OCI-LY7 (cell line): Measurements from ENCODE around the gene ALDH1A3. TPM values are rescaled to one million over a fixed set of nuclear protein-coding genes. Genes with fewer than 3 reads are reported as not detected.

ENCODE experiments used
- BruUV-seq: library from RNA; stranded (reverse); fragments of 400-500 nt; replicated peaks from 2 replicates; lab custom pipeline; 2021; lab: Mats Ljungman, UMichigan
- CTCF ChIA-PET: fragments of 300-600 bp; sonication (Branson Sonifier 250); formaldehyde crosslinking; loops from one replicate; lab custom pipeline; 2022; ENCODE audit warnings: antibody characterized with exemption; ENCODE audit not compliant: unreplicated experiment; lab: Charles Lee
- POLR2A ChIA-PET: fragments of 300-600 bp; sonication (Branson Sonifier 250); formaldehyde crosslinking; loops from one replicate; lab custom pipeline; 2022; ENCODE audit warnings: antibody characterized with exemption; lab: Charles Lee
- DNase-seq: peaks from one replicate; pipeline ENCODE4 v3.0.0-alpha.2; 2015; ENCODE audit warnings: low spot score
- H2AFZ ChIP-seq: fragments of 200-600 bp; sonication (generic), shearing (Covaris generic); 2 replicates; pipeline ENCODE4 v1.6.1; 2014; ENCODE audit warnings: mild to moderate bottlenecking, antibody characterized with exemption, low read length, moderate library complexity
- H3K27ac ChIP-seq: fragments of 200-600 bp; sonication (generic); 2 replicates; pipeline ENCODE4 v1.5.1; 2014; ENCODE audit warnings: mixed run types, low read depth, mild to moderate bottlenecking, moderate library complexity, low read length, inconsistent platforms; ENCODE audit not compliant: poor library complexity, severe bottlenecking
- H3K36me3 ChIP-seq: fragments of 200-600 bp; sonication (generic); 2 replicates; pipeline ENCODE4 v1.6.1; 2014; ENCODE audit warnings: mild to moderate bottlenecking, antibody characterized with exemption, low read length, moderate library complexity, mixed read lengths; ENCODE audit not compliant: insufficient read depth
- H3K4me1 ChIP-seq: fragments of 200-600 bp; sonication (generic); 2 replicates; pipeline ENCODE4 v1.5.1; 2014; ENCODE audit warnings: mild to moderate bottlenecking, low read length; ENCODE audit not compliant: insufficient read depth, poor library complexity, severe bottlenecking
- H3K4me2 ChIP-seq: fragments of 200-600 bp; sonication (generic); 2 replicates; pipeline ENCODE4 v1.6.1; 2014; ENCODE audit warnings: mild to moderate bottlenecking, low read length
- H3K4me3 ChIP-seq: fragments of 200-600 bp; sonication (generic); 2 replicates; pipeline ENCODE4 v1.5.1; 2014; ENCODE audit warnings: mild to moderate bottlenecking, low read depth, low read length; ENCODE audit not compliant: poor library complexity, severe bottlenecking
- H3K79me2 ChIP-seq: fragments of 200-600 bp; sonication (generic); 2 replicates; pipeline ENCODE4 v1.6.1; 2016; ENCODE audit warnings: low read depth, mild to moderate bottlenecking, low read length, moderate library complexity, mixed read lengths; ENCODE audit not compliant: insufficient read depth
- H3K9me2 ChIP-seq: fragments of 200-600 bp; sonication (generic); 2 replicates; pipeline ENCODE4 v1.6.1; 2016; ENCODE audit warnings: mild to moderate bottlenecking, low read length, mixed read lengths; ENCODE audit not compliant: insufficient read depth
- H3K9me3 ChIP-seq: fragments of 200-600 bp; sonication (generic); 2 replicates; pipeline ENCODE4 v1.6.1; 2014; ENCODE audit warnings: mild to moderate bottlenecking, mixed run types, low read length, mixed read lengths
- H4K20me1 ChIP-seq: fragments of 200-600 bp; sonication (generic); 2 replicates; pipeline ENCODE4 v1.6.1; 2014; ENCODE audit warnings: mild to moderate bottlenecking, antibody characterized with exemption, low read length, moderate library complexity, mixed read lengths; ENCODE audit not compliant: insufficient read depth
- EZH2phosphoT487 ChIP-seq: fragments of 200-600 bp; sonication (generic); IDR thresholded peaks from 2 replicates; pipeline ENCODE4 v1.6.1; 2018; ENCODE audit warnings: low read depth, borderline replicate concordance, mild to moderate bottlenecking, mixed run types, antibody characterized with exemption, low read length, moderate library complexity, mixed read lengths
- intact Hi-C: fragments of 100-400 bp; cut with micrococcal nuclease; formaldehyde crosslinking; loops from one replicate; pipeline ENCODE4 v1.10.0; 2022; ENCODE audit not compliant: unreplicated experiment
- total RNA-seq, 2 experiments: library from RNA; depleted of rRNA in 1 of 2; stranded (reverse); fragments of >200 nt in 1 of 2; shearing (Covaris generic) in 1 of 2; gene quantifications; 2 replicates each; pipeline ENCODE4 v1.2.3, GENCODE V29; 2014 to 2022
- TF ChIP-seq, protein P1 (sequence below): fragments of 200-600 bp; sonication (generic); conservative IDR thresholded peaks from 2 replicates; pipeline ENCODE4 v1.5.1; 2014; ENCODE audit warnings: mild to moderate bottlenecking, antibody characterized with exemption, low read length, moderate library complexity, mixed read lengths

ALDH1A3 gene
- total RNA-seq, 2 experiments from 2014 or later = not detected

DNA sequence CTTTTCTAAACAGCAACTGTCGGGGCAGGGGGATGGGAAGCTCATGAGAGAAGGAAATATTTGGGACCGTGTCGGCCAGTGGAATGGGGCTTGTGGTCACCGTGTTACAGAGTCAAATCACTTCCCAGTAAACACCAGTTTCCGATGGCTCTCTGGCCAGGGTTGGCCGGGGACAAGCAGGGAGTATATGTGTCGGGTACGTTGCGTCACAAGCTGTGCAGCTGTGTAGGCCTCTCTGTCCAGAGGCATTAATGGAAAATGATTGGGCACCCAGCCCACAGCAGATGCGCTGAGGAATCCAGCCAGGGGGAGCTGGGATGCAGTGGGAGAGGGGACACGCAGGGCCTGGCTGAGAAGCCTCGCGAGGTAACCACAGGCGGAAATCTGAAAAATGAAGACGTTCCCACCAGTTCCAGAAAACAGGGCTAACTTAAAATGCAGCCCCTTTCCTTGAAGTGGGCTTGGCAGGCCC is 15.8 kb upstream of the ALDH1A3 start:
- intact Hi-C loops = no loop called here
- BruUV-seq = no TSS peak
- no peaks in the 10 kb centered on the region for H3K9me2 ChIP-seq
- CTCF ChIA-PET = no interaction called here
- H3K4me1 ChIP-seq = no peaks in the 10 kb centered on the region
- H3K4me2 ChIP-seq = no peak overlapping the region
- TF ChIP-seq, protein P1, sequence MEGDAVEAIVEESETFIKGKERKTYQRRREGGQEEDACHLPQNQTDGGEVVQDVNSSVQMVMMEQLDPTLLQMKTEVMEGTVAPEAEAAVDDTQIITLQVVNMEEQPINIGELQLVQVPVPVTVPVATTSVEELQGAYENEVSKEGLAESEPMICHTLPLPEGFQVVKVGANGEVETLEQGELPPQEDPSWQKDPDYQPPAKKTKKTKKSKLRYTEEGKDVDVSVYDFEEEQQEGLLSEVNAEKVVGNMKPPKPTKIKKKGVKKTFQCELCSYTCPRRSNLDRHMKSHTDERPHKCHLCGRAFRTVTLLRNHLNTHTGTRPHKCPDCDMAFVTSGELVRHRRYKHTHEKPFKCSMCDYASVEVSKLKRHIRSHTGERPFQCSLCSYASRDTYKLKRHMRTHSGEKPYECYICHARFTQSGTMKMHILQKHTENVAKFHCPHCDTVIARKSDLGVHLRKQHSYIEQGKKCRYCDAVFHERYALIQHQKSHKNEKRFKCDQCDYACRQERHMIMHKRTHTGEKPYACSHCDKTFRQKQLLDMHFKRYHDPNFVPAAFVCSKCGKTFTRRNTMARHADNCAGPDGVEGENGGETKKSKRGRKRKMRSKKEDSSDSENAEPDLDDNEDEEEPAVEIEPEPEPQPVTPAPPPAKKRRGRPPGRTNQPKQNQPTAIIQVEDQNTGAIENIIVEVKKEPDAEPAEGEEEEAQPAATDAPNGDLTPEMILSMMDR = no peak
- TF ChIP-seq EZH2phosphoT487 = no peak
- H4K20me1 ChIP-seq = no peaks in the 10 kb centered on the region
- no peak for DNase-seq
- POLR2A ChIA-PET = interaction anchor here (0.6 to 0.8 kb wide), 3 partner anchors 9 to 1565 kb away, joined by 3 to 5 read pairs (median 4); no protein-coding TSS in a partner anchor
- H2AFZ ChIP-seq = no peak overlapping the region
- no peaks in the 10 kb centered on the region for H3K36me3 ChIP-seq
- no peak overlapping the region for H3K4me3 ChIP-seq
- H3K27ac ChIP-seq = no peak overlapping the region
- no peaks in the 10 kb centered on the region for H3K79me2 ChIP-seq
- no peaks in the 10 kb centered on the region for H3K9me3 ChIP-seq

DNA sequence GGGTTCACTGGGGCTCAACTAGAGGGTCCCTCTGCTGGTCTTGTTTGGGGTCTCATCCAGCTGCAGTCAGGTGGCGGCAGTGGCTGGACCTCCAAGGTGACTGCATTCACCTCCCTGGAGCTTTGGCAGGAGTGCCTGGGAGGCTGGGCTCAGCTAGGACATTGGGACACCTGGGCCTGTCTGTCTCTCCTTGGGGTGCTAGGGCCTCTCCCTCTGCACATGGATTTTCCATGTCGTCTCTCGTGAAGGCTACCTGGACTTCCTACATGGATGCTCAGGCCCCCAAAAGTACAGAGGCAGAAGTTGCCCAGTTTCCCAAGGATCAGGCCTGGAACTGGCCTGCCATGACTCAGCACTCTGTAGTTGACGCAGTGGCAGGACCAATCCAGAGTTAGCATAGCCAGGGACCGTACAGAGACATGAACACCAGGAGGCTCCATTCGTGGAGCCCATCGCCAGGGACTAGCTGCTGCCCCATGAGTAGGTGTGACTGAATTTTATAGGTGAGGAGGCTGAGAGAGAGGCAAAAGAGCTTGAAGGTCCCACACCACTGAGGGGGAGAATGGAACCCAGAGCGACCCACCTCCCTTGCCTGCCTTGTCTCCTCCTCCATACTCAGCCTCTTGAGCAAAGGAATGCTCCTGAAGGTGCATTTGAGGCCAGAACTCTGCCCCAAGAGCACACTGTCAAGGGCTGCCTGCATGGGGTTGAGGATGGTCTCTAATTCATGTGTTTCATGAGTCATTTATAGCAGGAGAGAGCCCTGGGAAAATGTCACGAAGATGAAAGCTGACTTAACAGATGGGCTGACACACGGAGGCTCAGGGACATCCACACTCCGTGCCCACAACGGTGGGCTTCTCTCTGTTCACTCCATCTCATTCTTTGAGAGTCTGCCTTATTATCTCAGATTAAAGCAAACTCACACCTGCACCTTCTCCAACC is 13.0 kb upstream of the ALDH1A3 start:
- H3K27ac ChIP-seq = no peak overlapping the region
- H3K4me2 ChIP-seq = no peak overlapping the region
- no peaks in the 10 kb centered on the region for H3K36me3 ChIP-seq
- ChIA-PET POLR2A (no interaction called here), CTCF (no interaction called here)
- TF ChIP-seq, protein P1 = no peak
- no peak for TF ChIP-seq EZH2phosphoT487
- H3K4me1 ChIP-seq = no peaks in the 10 kb centered on the region
- H3K79me2 ChIP-seq = no peaks in the 10 kb centered on the region
- BruUV-seq = no TSS peak
- DNase-seq = no peak
- no peak overlapping the region for H3K4me3 ChIP-seq
- intact Hi-C loops = no loop called here
- H3K9me3 ChIP-seq = peaks cover 8% of the 10 kb centered on the region; the same call in 1 of the 2 replicates
- no peaks in the 10 kb centered on the region for H3K9me2 ChIP-seq
- no peak overlapping the region for H2AFZ ChIP-seq
- H4K20me1 ChIP-seq = no peaks in the 10 kb centered on the region

DNA sequence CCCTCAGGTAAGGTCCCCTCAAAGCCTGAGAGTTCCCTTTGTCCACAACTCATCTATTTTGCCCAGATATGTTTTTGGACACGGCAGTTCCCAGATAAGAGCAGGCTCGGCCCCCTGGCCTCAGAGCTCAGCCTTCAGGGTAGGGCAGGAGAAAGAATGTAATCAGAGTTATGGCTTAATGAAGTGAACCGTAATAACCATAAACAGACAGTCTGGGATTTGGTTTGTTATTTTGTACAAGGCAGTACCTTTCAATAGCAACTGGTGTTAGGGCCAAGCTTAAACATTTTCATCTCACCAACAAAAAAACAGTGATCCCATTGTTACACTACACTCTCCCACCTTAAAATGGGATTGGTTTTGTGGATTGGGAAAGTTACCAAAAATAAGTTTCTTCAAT is 12.2 kb upstream of the ALDH1A3 start:
- no peak overlapping the region for H3K4me2 ChIP-seq
- no peaks in the 10 kb centered on the region for H4K20me1 ChIP-seq
- no peak for TF ChIP-seq EZH2phosphoT487
- TF ChIP-seq, protein P1 = no peak
- no peak overlapping the region for H2AFZ ChIP-seq
- DNase-seq = no peak
- H3K9me3 ChIP-seq = peaks cover 8% of the 10 kb centered on the region; the same call in 1 of the 2 replicates
- no peaks in the 10 kb centered on the region for H3K4me1 ChIP-seq
- no peaks in the 10 kb centered on the region for H3K79me2 ChIP-seq
- ChIA-PET POLR2A (no interaction called here), CTCF (no interaction called here)
- H3K4me3 ChIP-seq = no peak overlapping the region
- BruUV-seq = no TSS peak
- H3K36me3 ChIP-seq = no peaks in the 10 kb centered on the region
- H3K9me2 ChIP-seq = no peaks in the 10 kb centered on the region
- H3K27ac ChIP-seq = no peak overlapping the region
- intact Hi-C loops = no loop called here
